K562 (cell line): ENCODE data around the gene C1QTNF3. TPM values are rescaled to one million over a fixed set of nuclear protein-coding genes. Genes with fewer than 3 reads are reported as not detected.
A peak's percentile ranks its signal among the peaks of the same experiment; 100 is the strongest.

ENCODE experiments used
- CHCHD3 ChIP-seq: fragments of 250-450 bp; sonication (Bioruptor Pico); IDR thresholded peaks from 2 replicates; pipeline ENCODE4 v2.1.2; 2022; ENCODE audit warnings: mild to moderate bottlenecking
- HDAC8 ChIP-seq: fragments of 450-650 bp; IDR thresholded peaks from 2 replicates; pipeline ENCODE4 v1.6.1; 2016; ENCODE audit warnings: mild to moderate bottlenecking, missing genetic modification characterization, moderate library complexity, missing compliant biosample characterization
- HMGN3 ChIP-seq: IDR thresholded peaks from 2 replicates; pipeline ENCODE4 v1.6.1; 2011; ENCODE audit warnings: borderline replicate concordance, low read depth, mild to moderate bottlenecking, mixed read lengths, low read length; ENCODE audit not compliant: insufficient read length; ENCODE audit errors: extremely low read depth
- HNRNPLL ChIP-seq: fragments of 200-400 bp; formaldehyde crosslinking; IDR thresholded peaks from 2 replicates; pipeline ENCODE4 v1.6.1; 2017; ENCODE audit warnings: low read length, low read depth, mild to moderate bottlenecking; ENCODE audit not compliant: poor library complexity, severe bottlenecking
- KAT7 ChIP-seq: sonication (generic); formaldehyde crosslinking; IDR thresholded peaks from 2 replicates; pipeline ENCODE4 v1.8.0; 2022; ENCODE audit warnings: missing genetic modification reagents, mild to moderate bottlenecking, borderline replicate concordance
- KDM2B ChIP-seq: fragments of 250-450 bp; sonication (Bioruptor Pico); IDR thresholded peaks from 2 replicates; pipeline ENCODE4 v1.8.0; 2021; ENCODE audit warnings: mild to moderate bottlenecking, moderate library complexity
- POLR2B ChIP-seq: fragments of 450-650 bp; IDR thresholded peaks from 2 replicates; pipeline ENCODE4 v1.6.1; 2018; ENCODE audit warnings: low read depth; ENCODE audit not compliant: partially characterized antibody
- PRDM10 ChIP-seq: fragments of 450-650 bp; IDR thresholded peaks from 2 replicates; pipeline ENCODE4 v1.6.1; 2018; ENCODE audit not compliant: partially characterized antibody
- SIN3A ChIP-seq, 2 experiments: fragments of 150-350 bp in 1 of 2; IDR thresholded peaks; 2 replicates each; pipeline ENCODE4 v1.6.1; 2011 to 2016; ENCODE audit warnings: borderline replicate concordance in 2 of 2, low read depth in 2 of 2, low read length in 2 of 2, mild to moderate bottlenecking in 2 of 2, moderate library complexity in 2 of 2; ENCODE audit not compliant: control insufficient read depth in 1 of 2
- SP1 ChIP-seq: sonication (generic); formaldehyde crosslinking; IDR thresholded peaks from 2 replicates; pipeline ENCODE4 v1.8.1; 2022; ENCODE audit warnings: mild to moderate bottlenecking, missing genetic modification reagents
- STAT5B ChIP-seq: fragments of 250-450 bp; sonication (Bioruptor Pico); IDR thresholded peaks from 2 replicates; pipeline ENCODE4 v1.8.0; 2021; ENCODE audit warnings: mild to moderate bottlenecking, inconsistent platforms
- THAP7 ChIP-seq: fragments of 250-450 bp; sonication (Bioruptor Pico); IDR thresholded peaks from 2 replicates; pipeline ENCODE4 v1.5.0; 2021
- TSC22D4 ChIP-seq: fragments of 450-650 bp; IDR thresholded peaks from 2 replicates; pipeline ENCODE4 v1.6.1; 2016; ENCODE audit warnings: missing genetic modification characterization, missing biosample characterization, control low read depth
- ZBTB11 ChIP-seq, 3 experiments: fragments of 200-800 bp in 1 of 3; fragments of 250-450 bp in 1 of 3; fragments of 450-650 bp in 1 of 3; sonication (Bioruptor Pico) in 1 of 3; sonication (Bioruptor generic) in 1 of 3; formaldehyde crosslinking in 1 of 3; IDR thresholded peaks; 2 replicates each; pipeline versions ENCODE4 v1.6.1 to v1.8.0; 2016 to 2022; ENCODE audit warnings: mild to moderate bottlenecking in 2 of 3, missing genetic modification characterization in 2 of 3, missing compliant biosample characterization in 1 of 3, moderate library complexity in 1 of 3
- ZBTB7A ChIP-seq: IDR thresholded peaks from 2 replicates; pipeline ENCODE4 v1.6.1; 2011; ENCODE audit warnings: low read depth, mild to moderate bottlenecking, low read length, moderate library complexity, borderline replicate concordance; ENCODE audit not compliant: control insufficient read depth
- ZNF12 ChIP-seq: sonication (generic); formaldehyde crosslinking; IDR thresholded peaks from 2 replicates; pipeline ENCODE4 v1.4.0; 2020; ENCODE audit warnings: mild to moderate bottlenecking, missing genetic modification reagents
- ZNF354B ChIP-seq: fragments of 250-450 bp; sonication (Bioruptor Pico); IDR thresholded peaks from 2 replicates; pipeline ENCODE4 v1.4.0; 2020
- ZSCAN29 ChIP-seq: fragments of 450-650 bp; IDR thresholded peaks from 2 replicates; pipeline ENCODE4 v1.6.1; 2017
- polyA plus RNA-seq, 8 experiments: library from polyadenylated mRNA; depleted of rRNA in 4 of 8; stranded (reverse) in 5 of 8; unstranded in 3 of 8; fragments of >200 nt; fragmentation: Nextera tagmentation in 2 of 8; fragmentation: Illumina TruSeq in 1 of 8; extraction: Ambion mirVana in 2 of 8; extraction: Trizol in 1 of 8; gene quantifications; 2 replicates each; pipeline versions ENCODE4 v1.2.1 to v1.2.3, GENCODE V29; 2011 to 2014; ENCODE audit warnings: inconsistent platforms in 1 of 8, missing spikeins in 1 of 8
- total RNA-seq, 7 experiments: library from RNA; depleted of rRNA in 6 of 7; stranded (reverse); fragments of >200 nt in 6 of 7; fragmentation: Illumina TruSeq in 2 of 7; extraction: Trizol in 2 of 7; gene quantifications; 2 replicates each; pipeline versions ENCODE4 v1.2.1 to v1.2.3, GENCODE V29; 2011 to 2021; ENCODE audit warnings: low replicate concordance in 1 of 7

C1QTNF3 gene
- total and polyA plus RNA-seq, 9 of the 15 experiments (the other 6 are each of a cell fraction or from before 2014, with no cell fraction given), result 0.51 to 3.3 (median 2.0) TPM

GRCh38 chr5:34007621-34008600, 35.1 kb downstream of the C1QTNF3 start, which contains the start of gene AMACR (continued):
- TF ChIP-seq ZSCAN29 (peak; percentile 61; the same call in 1 of the 2 replicates), SP1 (CRISPR knock-in tag) (peak; percentile 69; the same call in 1 of the 2 replicates), HDAC8 (peak; percentile 29; the same call in 1 of the 2 replicates), KAT7 (peak; percentile 36; the same call in 1 of the 2 replicates), ZNF12 (CRISPR knock-in tag) (peak; percentile 61; the same call in 1 of the 2 replicates), HNRNPLL (peak; percentile 99), PRDM10 (peak; percentile 60), CHCHD3 (CRISPR knock-in tag) (no peak), ZBTB7A (peak; percentile 64; the same call in 1 of the 2 replicates), KDM2B (CRISPR knock-in tag) (peak; percentile 89), HMGN3 (peak; percentile 90), TSC22D4 (tag) (no peak), POLR2B (peak; percentile 79), ZBTB11 (CRISPR knock-in tag; IDR thresholded peaks at IDR 0.05) (peak in 1 of 3 experiments; percentile 84; a peak in 2 of 6 replicates), ZNF354B (CRISPR knock-in tag) (no peak), SIN3A (IDR thresholded peaks at IDR 0.05; ENCODE audit: borderline replicate concordance in 2 of 2, control insufficient read depth in 1 of 2, low read depth in 2 of 2, low read length in 2 of 2) (peak; percentile 8 to 40; a peak in 2 of 4 replicates), THAP7 (CRISPR knock-in tag) (no peak), STAT5B (CRISPR knock-in tag) (no peak)
